Lower leg skin (tissue), 3 donors: Measurements from ENCODE around the gene TFRC.
"Not testable (repeated sequence)": the region's sequence is repeated elsewhere in the genome, so short reads cannot be mapped to it uniquely, and the experiment has no call there.

Source experiments
- POLR2A ChIP-seq, 2 donors: fragments of 450-650 bp; IDR thresholded peaks; one replicate each; pipeline ENCODE4 v1.6.1; 2016 to 2017; ENCODE audit warnings: antibody characterized with exemption in 2 of 2, mild to moderate bottlenecking in 1 of 2, moderate library complexity in 1 of 2
- TF ChIP-seq, protein P1 (sequence below), 3 donors: fragments of 450-650 bp; IDR thresholded peaks; one replicate each; pipeline ENCODE4 v1.5.1; 2016; ENCODE audit warnings: antibody characterized with exemption in 3 of 3, mild to moderate bottlenecking in 3 of 3, moderate library complexity in 2 of 3

DNA sequence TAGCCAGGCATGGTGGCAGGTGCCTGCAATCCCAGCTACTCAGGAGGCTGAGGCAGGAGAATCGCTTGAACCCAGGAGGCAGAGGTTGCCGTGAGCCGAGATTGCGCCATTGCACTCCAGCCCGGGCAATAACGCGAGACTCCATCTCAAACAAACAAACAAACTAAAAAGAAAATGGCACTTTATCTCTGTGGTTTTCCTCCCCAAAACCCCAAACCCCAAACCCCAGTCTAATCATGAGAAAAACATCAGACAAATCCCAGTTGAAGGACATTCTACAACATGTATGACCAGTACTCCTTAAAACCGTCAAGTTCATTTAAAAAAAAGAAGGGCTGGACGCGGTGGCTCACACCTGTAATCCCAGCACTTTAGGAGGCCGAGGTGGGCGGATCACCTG is 22.8 kb upstream of the TFRC start:
- TF ChIP-seq, protein P1, sequence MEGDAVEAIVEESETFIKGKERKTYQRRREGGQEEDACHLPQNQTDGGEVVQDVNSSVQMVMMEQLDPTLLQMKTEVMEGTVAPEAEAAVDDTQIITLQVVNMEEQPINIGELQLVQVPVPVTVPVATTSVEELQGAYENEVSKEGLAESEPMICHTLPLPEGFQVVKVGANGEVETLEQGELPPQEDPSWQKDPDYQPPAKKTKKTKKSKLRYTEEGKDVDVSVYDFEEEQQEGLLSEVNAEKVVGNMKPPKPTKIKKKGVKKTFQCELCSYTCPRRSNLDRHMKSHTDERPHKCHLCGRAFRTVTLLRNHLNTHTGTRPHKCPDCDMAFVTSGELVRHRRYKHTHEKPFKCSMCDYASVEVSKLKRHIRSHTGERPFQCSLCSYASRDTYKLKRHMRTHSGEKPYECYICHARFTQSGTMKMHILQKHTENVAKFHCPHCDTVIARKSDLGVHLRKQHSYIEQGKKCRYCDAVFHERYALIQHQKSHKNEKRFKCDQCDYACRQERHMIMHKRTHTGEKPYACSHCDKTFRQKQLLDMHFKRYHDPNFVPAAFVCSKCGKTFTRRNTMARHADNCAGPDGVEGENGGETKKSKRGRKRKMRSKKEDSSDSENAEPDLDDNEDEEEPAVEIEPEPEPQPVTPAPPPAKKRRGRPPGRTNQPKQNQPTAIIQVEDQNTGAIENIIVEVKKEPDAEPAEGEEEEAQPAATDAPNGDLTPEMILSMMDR (IDR thresholded peaks at IDR 0.05) = not testable (repeated sequence)
- not testable (repeated sequence) for TF ChIP-seq POLR2A (IDR thresholded peaks at IDR 0.05)
